GM21423 (cell line): ENCODE measurements around the gene CCR7.

Experiments
- ATAC-seq: cut with Tn5 transposase; IDR thresholded peaks from one replicate; pipeline ENCODE4 v1.9.1; 2021; ENCODE audit warnings: mild to moderate bottlenecking, moderate library complexity; ENCODE audit not compliant: unreplicated experiment

CCR7 gene

DNA sequence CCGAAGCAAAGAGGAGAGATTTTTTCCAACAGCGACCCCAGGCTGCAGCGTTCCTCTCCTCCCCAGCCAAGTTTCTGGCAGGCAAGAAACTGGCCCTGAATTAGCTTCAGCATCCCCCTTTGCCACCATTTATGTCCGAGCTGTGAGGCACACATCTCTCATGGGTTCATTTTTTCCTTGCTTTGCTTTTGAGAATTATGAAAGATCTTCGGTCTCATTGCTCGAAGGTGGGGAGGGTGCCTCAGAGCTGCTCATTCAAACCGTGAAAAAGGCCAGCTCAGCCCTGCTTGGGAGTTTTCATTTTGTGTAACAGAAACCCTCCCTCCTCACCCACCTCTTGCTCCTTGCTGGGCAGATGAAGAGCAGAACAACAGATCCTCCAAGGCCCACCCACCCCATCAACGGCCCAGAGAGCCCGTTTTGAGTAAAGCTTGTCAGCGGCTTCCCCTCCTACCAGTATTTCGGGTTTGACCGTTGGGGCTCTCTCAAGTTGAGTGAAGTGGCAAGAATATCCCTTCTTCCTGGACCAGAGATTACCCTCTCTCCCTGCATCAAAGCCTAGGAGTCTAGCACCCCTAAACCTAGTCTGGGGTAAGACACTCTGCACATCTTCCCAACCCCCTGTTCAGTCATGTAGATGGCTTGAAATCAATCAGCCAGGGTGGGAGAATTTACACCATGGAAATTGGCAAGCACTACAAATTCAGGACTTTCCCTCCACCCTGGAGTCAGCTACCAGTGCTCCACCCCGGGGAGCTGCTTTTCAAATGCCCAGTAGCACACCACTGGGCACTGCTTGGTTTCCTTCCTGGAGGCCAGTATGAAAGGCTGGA, 1.8 kb downstream of the CCR7 start:
- ATAC-seq: no peak

GRCh38 chr17:40562838-40563219, 2.4 kb downstream of the CCR7 start:
- no peak for ATAC-seq

- peak; percentile 31 for ATAC-seq
Measured at GRCh38 chr17:40561871-40562611, 3.2 kb downstream of the CCR7 start.

DNA sequence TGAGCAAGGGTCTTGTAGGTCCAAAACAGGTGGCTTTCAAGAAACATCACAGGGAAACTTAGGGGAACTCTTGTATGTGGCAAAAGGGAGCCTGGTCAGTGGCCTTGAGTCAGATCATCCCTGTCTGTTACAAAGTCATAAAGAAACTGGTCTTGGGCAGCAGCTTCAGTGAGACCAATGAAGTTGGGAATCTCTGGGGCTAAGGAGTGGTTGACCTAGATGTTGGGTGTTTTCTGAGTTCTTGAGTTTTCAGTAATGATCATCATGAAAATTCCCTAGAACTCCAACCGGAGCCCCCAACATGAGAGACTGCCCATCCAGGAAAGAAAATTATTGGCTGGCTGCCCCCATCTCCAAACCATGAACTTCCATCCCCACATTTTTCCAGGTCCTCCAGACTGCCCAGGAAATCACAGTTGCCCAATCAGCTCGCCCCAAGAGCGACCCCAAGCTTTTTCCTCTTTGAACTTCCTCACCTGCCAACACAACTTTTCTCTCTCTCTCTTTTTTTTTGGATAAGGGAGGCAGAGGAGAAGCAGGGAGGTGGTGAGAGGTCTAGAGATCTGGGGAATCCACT, 3.9 kb downstream of the CCR7 start:
- ATAC-seq: peak; percentile 6

DNA sequence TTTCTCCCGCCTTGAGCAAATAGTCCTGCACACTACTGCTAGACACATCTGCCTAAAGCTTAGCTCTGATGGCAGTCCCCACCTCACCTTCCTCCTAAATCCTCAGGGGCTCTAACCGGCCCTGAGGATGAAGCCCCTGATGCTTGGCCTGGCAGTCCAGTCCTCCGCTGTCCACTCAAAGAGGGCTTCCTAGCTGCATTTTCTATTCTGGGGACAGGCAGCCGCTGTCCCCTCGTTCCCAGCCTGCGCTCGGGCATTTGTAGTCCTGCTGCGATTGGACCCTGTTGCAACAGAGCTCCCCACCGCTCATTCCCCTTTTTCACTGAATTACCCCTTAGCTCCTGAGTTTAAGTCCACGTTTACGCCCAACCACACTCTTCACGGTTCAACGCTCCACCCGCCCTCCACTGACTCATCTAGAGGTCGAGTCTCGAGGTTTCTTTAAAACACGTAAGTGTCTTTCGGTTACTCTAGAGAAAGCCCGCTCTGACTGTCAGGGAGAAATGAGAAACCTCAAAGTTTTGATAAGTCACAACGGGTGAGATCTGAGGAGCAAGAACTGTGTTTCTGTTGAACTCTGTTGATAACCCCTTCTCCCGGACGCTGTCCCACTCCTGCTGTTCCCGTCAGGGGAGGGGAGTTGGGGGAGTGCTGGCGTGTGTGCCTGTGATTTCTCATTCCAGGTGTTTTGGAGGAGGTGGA, 4.5 kb downstream of the CCR7 start:
- ATAC-seq: peak; percentile 47

DNA sequence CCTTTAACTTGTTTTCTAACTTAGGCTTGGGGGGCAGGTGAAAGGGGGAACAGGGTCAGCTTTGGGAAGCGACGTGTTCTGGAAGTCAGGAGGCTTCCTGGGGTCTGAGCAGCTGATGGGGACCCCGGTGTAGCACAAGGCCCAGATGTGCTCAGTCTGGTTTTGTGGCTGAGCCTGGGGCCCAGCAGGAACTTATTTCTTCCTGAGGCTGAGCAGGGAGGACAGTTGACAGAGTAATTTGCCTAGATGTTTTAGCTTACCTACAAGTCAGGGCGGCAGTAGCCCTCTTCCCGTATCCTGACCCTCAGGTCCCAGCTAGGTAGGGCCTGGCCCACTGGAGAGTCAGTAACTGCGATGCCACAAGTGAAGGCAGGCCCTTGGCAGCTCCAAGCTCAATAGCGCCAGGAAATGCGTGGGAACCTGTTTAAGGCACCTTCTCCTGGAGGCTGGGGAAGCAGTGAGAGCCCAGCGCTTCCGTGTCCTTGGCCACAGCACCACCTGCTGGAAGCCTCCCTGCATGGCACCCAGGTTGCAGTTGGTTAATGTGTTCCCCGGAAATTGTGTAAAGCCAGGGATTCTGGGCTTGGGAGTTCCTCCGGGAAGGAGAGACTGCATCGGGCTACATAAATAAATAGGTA, 5.2 kb downstream of the CCR7 start:
- ATAC-seq: no peak

DNA sequence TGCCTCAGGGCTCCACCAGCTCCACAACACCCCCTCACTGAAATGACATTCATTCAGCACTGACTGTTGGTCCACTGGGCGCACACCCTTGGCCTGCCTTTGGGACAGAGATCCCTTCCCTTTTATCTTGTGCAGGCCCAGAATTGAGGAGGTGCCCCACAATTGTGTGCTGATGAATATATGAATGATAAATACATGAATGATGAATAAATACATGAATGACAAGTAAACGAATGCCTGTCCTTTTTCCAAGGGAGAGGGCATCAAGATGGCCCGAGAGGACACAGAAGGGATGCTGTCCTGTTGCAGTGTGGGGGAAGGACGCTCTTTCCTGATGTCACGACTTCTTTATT, 5.7 kb downstream of the CCR7 start:
- ATAC-seq: no peak

GRCh38 chr17:40558890-40559563, 6.2 kb downstream of the CCR7 start:
- no peak for ATAC-seq

- no peak for ATAC-seq
Measured at GRCh38 chr17:40558300-40558889, 6.9 kb downstream of the CCR7 start.

DNA sequence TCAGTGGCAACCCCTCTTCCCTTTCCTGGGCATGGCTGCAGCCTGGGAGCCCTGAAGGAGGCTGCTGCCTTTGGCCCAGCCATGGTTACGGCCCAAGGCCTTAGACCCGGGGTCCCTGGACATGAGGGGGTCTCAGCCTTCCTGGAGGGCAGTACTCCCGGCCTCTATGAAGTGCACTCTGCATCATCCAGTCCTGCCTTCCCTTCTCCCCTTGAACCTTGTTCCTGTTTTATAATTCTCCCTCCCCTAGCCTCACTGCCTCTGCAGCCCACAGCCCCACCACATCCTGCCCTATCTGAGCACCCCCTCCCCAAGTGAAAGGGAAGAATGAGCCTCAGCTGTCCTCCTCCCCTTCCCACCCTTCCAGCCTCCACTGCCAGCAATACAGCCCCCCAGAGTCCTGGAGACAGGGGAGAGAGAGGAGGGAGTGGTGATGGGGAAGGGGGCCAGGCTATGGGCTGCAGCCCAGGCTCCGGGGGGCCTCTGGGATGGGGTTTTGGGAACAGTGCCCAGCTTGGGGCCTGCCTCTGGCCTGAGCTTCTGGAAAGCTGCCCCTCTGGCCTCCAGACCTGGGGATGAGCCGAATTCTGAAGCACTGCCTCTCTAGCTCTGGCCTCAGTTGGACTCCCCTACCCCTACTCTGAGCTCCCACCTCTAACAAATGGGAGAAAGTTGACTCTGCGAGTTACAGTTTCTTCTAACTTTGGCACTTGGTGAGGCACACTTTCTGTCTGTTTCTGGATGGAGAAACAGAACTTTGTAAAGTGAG, 7.6 kb downstream of the CCR7 start:
- no peak for ATAC-seq

GRCh38 chr17:40556884-40557414, 8.3 kb downstream of the CCR7 start:
- ATAC-seq: no peak

GRCh38 chr17:40556198-40556661, 9.0 kb downstream of the CCR7 start:
- no peak for ATAC-seq

DNA sequence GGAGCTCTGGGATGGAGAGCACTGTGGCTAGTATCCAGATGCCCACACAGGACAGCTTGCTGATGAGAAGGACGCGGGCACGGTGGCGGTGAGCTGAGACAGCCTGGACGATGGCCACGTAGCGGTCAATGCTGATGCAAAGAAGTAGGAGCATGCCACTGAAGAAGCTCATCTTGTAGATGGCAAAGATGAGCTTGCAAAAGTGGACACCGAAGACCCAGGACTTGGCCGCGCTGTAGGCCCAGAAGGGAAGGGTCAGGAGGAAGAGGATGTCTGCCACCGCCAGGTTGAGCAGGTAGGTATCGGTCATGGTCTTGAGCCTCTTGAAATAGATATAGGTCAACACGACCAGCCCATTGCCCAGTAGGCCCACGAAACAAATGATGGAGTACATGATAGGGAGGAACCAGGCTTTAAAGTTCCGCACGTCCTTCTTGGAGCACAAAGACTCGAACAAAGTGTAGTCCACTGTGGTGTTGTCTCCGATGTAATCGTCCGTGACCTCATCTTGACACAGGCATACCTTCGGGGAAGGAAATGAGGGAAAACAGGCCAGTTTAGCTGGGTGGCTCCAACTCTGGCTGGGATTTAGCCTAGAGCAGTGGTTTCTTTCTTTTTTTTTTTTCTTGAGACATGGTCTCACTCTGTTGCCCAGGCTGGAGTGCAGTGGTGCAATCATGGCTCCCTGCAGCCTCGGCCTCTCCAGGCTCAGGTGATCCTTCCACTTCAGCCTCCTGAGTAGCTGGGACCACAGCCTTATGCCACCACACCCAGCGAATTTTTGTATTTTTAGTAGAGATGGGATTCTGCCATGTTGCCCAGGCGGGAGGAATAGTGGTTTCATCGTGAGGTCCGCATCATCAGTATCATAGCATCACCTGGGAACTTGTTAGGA, 9.7 kb downstream of the CCR7 start:
- ATAC-seq: no peak

GRCh38 chr17:40554646-40555295, 10.5 kb downstream of the CCR7 start:
- no peak for ATAC-seq

DNA sequence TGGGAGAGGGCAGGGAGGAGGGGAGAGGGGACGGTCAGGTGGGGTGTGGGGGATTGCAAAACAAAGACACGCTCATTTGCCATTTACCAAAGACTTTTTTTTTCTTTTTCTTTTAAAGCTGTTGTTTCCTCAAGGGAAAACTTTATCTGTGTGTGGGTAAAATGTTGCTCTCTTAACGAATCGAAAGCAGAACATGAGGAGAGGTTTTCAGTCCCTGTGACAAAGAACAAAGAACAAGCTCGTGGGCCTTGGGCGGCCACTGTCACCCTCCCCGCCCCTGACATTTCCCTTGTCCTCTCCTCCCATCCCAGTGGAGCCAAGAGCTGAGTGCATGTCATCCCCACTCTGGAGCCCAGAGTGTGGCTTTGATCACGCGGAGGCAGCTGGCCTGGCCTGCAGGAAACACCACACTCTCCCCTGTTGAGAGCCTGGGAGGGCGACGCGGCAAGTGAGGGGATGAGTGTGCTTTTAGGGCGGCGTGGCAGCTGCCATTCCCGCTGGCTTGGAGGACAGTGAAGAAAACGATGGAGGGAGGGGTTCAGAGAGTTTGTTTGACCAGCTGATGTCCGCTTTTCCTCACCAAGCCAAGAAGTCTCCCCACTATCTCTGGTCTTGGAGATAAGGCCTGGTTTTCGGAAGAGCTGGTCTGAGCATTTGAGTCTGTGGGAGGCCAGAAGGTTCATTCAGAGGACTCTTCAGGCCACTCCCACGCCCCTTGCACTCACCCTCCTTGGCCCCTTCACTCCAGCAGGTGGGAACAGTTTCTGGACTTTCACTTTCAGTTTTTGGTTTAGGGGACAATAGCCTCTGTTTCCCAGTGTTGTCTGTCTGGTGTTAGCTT, 11.4 kb downstream of the CCR7 start:
- no peak for ATAC-seq
